Fibroblast of lung (primary cell): ENCODE measurements around the gene SPDYA.

Experiments used
- CTCF ChIP-seq, 2 donors: IDR thresholded peaks in 1 of 2; conservative IDR thresholded peaks in 1 of 2; 1 replicate in 1 of 2; 2 replicates in 1 of 2; pipeline ENCODE4 v1.5.1; 2011 to 2012; ENCODE audit warnings: low read length in 2 of 2, control low read depth in 1 of 2, inconsistent platforms in 1 of 2, low read depth in 1 of 2, mild to moderate bottlenecking in 1 of 2
- EZH2 ChIP-seq: IDR thresholded peaks from 2 replicates; pipeline ENCODE4 v1.5.1; 2012; ENCODE audit warnings: low read length, control low read depth, mild to moderate bottlenecking; ENCODE audit errors: missing control alignments

- TF ChIP-seq CTCF (conservative IDR thresholded peaks at IDR 0.05 in 1 of 2, IDR thresholded peaks at IDR 0.05 in 1 of 2; ENCODE audit: low read depth in 1 of 2, low read length in 2 of 2) (no peak), EZH2 (no peak)
Observed at GRCh38 chr2:28782423-28782822, 28.2 kb upstream of the SPDYA start.
